ENCODE measurements around the gene BBS4.

GRCh38 chr15:72722071-72722696, 36.2 kb downstream of the BBS4 start:
- TF ChIP-seq EZH2 (optimal IDR thresholded peaks at IDR 0.05; ENCODE audit: low read depth, low read length) (no peak), CTCF (IDR thresholded peaks at IDR 0.05; ENCODE audit: low read length) (peak; percentile 84)

Measured in MM.1S (cell line).